GM18907 (cell line): ENCODE results near the gene UPF3A.
"Not testable (repeated sequence)": the region's sequence is repeated elsewhere in the genome, so short reads cannot be mapped to it uniquely, and the experiment has no call there.

Experiments used
- ATAC-seq: cut with Tn5 transposase; IDR thresholded peaks from one replicate; pipeline ENCODE4 v1.9.1; 2021; ENCODE audit warnings: mild to moderate bottlenecking, moderate library complexity; ENCODE audit not compliant: unreplicated experiment

UPF3A gene

DNA sequence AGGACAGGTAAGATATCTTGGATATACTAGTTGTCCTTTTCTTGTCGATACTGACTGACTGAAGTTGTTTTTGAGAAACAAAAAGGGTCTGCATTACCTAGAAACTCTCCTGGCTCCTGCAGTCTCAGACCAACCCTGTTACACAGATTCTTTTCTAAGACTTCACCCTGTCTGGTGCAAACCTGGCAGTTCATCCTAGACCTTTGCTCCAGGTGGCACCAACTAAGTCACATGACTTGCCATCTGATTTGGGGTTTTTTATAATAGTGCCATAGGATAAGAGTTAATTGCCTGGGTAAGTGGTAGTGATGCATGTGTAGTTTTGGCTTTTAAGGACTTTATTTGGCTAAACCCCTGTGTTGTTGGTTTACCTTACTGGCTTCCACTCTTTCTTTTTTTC, 47.2 kb downstream of the UPF3A start:
- no peak for ATAC-seq

DNA sequence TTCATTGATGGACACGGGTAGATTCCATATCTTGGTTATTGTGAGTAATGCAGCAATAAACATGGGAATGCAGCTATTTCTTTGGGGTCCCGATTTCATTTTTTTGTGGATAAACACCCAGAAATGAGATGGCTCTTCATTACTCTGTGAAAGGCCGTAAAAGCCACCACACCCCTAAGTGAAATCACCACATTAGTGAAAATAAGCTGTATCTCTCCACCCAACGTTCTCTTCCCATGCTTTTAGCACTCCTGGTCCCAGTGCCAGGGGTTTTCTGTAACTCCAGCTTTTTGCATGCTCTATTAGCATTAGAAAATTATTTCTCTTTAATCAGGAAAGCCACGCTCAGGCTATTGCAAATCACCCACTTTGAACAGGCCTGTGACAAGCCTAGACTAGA, 48.7 kb downstream of the UPF3A start:
- ATAC-seq: no peak

DNA sequence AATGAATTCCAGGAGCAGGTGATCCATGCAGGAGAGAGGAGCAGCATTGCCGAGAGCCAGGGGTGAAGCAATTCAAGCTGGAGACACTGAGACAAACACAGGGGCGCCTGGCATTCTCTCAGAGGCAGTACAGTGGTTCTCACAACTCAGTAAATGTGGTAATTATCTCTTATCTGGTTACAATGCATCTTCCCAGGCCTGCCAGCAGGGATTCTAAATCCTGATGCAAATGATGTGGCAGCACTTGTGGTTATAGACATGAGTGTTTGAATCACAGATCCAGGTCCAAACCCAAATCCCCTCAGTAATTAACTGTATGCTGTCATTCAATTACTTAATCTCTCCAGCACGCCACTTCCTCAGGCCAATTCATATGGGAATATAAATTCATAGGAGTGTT, 52.5 kb downstream of the UPF3A start:
- ATAC-seq: not testable (repeated sequence)

DNA sequence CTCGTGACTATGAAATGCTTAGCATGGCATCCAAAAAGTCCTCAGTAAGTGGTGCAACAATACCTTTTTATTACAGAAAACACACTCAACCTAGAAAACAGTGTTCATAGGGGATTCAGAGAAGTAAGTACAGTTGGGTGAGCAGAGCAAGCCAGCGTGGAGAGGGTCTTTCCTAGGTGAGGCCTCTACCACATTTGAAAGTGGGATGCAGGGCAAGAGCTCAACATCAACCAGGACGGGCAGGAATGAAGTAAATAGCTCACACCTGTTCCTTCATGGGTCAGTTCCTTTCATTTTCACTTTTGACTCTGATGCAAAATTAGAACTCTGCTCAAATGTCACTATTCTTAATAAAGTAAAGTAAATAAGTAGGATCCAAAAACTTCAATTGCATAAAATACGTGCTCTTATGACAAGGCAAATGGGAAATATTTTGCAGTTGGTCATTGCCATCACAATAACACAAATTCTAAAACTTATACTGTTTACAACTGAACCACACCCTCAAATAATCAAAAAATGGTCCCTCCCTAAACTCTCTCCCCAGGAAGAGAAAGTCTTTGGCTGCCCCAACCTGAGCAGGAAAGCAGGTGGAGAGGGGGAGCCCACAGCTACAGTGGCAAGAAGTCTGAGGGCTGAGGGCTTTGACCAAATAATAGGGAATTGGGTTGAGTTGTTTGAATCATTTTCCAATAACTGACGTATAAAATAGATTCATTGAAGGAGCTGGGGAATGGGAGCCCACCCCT, 53.1 kb downstream of the UPF3A start:
- no peak for ATAC-seq

DNA sequence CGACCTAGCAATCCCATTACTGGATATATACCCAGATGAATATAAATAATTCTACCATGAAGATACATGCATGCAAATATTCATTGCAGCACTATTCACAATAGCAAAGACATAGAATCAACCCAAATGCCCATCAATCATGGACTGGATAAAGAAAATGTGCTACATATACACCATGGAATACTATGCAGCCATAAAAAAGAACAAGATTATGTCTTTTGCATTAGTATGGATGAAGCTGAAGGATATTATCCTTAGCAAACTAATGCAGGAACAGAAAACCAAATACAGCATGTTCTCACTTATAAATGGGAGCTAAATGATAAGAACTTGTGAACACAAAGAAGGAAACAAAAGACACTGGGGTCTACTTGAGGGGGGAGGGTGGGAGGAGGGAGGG, 55.1 kb downstream of the UPF3A start:
- not testable (repeated sequence) for ATAC-seq

DNA sequence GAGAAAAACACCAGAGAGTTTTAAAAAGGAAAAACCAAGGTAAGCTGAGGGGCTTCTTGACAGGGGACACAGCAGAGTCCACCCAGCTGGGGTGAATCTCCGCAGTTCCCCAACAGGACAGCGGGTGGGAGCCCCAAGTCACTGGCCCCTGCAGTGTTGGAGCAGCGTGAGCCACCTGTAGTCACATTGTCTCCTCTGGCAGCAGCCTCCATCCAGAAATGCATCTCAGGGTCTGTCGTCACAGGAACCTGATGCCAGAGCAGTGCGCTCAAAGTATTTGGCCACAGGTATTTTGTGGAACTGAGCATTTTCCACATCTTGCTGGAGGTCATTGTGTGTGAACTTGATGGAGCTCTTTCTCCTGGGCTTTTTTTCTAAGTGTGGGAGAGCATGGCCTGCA, 57.6 kb downstream of the UPF3A start:
- ATAC-seq: no peak

DNA sequence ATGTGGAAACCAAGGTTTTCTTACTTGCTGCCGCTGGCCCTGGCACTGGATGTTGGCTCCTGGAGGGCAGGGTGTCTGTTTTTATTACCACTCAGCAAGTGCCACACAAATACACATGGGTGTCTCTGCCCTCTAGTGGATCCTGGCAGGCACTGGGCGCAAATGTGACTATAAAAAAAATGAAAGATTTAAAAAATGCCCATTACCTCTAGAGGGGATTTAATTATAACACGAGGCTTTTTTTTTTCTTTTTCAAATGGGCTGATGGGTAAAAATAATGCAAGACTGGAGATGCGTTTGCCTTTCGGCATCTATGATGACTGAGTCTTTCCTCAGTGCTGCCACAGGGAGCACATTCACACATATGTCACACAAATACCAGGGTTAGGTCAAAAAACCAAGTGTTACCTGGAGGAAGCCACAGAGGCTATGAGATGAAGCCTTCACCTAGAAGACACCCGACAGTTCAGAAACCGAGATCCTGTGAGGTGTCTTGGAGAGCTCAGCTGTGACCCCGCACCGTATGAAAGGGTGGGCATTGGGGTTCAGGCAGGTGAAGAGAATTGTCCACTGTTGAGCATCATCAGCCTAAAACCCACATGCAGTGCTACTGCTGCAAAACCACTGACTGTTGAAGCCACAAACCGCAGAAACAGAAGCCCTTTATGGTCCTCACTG, 58.6 kb downstream of the UPF3A start:
- no peak for ATAC-seq

DNA sequence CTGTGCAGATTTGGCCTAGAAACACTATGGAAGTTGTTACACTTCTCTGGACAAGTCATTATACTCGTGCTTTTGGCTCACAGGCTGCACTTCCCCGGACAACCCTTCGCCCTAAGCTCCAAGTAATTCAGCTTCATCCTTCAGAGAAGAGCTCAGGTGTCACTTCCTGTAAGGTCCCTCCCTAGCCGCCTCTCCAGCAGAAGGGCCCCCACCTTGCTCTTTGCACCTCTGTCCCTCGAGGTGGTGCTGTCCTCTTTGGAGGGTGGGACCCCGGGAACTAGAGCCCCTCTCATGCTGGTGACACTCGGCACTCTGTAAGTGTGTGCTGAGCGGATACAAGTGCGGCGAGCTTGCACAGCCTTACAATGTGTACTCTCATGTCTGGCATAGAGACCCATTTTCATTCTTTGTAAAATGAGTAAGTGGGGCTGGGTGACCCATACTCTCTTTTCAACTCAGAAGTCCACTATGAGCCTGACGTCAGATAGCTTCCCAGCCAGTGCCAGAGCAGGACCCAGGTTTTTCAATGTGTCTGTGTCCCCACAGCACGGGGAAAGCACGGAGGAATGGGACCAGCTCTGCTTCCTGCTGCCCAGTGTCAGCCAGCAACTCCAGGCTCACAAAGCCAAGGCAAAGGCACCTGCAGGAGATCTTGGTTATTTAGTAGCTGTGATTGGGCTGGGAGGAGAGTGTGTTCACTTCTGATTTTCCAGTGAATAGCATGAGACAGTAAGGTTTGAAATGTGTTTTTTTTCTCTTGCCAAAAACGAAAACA, 59.8 kb downstream of the UPF3A start:
- no peak for ATAC-seq

DNA sequence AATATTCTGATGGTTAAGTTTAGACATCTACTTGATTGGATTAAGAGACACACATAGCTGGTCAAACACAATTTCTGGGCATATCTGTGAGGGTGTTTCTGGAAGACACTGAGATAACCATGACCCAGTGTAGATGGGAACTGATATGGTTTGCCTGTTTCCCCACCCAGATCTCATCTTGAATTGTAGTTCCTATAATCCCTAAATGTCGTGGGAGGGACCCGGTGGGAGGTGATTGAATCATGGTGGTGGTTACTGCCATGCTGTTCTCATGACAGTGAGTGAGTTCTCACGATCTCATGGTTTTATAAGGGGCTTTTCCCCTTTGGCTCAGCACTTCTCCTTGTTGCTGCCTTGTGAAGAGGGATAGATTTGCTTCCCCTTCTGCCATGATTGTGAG, 65.9 kb downstream of the UPF3A start:
- ATAC-seq: not testable (repeated sequence)

DNA sequence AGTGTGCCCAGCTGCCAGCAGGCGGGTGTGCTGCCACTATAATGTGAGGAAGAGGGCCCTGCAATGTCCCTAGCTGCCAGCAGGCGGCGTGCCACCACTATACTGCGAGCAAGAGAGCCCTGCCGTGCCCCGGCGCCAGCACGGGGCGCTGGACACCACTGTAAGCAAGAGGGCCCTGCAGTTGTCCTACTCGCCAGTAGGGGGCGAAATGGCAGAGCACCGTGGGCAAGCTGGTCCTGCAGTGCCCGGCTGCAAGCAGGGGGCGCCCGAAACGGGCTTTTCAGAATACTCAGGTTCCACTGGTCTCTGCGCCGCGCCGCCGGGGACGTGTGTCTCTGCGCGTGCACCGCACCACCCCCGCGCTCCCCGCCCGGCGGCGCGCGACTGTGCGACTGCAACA, 71.4 kb downstream of the UPF3A start:
- not testable (repeated sequence) for ATAC-seq

DNA sequence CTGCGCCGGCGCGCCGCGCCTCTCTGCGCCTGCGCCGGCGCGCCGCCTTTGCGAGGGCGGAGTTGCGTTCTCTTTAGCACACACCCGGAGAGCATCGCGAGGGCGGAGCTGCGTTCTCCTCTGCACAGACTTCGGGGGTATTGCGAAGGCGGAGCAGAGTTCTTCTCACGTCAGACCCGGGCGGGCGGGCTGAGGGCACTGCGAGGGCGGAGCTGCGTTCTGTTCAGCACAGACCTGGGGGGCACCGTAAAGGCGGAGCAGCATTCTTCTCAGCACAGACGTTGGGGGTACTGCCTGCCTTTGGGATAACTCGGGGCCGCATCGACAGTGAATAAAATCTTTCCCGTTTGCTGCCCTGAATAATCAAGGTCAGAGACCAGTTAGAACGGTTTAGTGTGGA, 72.0 kb downstream of the UPF3A start:
- not testable (repeated sequence) for ATAC-seq
